Measurements from ENCODE around the gene SAMD4A. TPM values are rescaled to one million over a fixed set of nuclear protein-coding genes. Genes with fewer than 3 reads are reported as not detected.

Gene SAMD4A
- polyA plus RNA-seq, 3 donors: 3.2 to 8.6 (median 4.2) TPM

DNA sequence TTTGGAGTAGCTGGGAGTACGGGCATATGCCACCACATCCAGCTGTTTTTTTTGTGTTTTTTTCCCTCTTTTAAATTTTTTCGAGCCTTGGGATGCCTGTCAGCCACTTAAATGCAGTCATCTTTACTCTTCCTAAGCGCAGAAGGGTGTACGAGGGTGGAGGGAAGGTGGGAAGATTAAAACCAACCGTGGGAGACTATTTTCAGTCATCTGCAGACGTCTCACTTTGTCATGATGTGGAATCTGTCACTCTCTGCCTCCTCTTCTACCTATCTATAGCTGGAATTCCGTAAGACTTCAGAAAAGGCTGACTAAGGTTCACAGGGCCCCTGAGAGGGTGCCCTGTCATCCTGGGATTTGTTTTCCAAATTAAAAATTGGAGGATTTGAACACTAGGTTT lies 105.3 kb downstream of the SAMD4A start:
- Histone ChIP-seq H3K4me3 (replicated peaks in 1 of 3; ENCODE audit: low read depth in 2 of 3, low read length in 3 of 3) (no peak overlapping the region), H2AFZ (ENCODE audit: insufficient read depth, low read depth, low read length, poor library complexity, severe bottlenecking) (no peak overlapping the region), H3K9me3 (replicated peaks in 1 of 2; ENCODE audit: control insufficient read depth in 1 of 2, insufficient read depth in 1 of 2, low read length in 2 of 2) (no peaks in the 10 kb centered on the region), H3K79me2 (ENCODE audit: insufficient read depth, low read length) (no peaks in the 10 kb centered on the region), H4K20me1 (ENCODE audit: insufficient read depth, low read length) (no peaks in the 10 kb centered on the region), H3K27ac (ENCODE audit: low read depth in 1 of 2, low read length in 2 of 2) (no peak overlapping the region), H3K36me3 (replicated peaks in 1 of 2; ENCODE audit: control insufficient read depth in 1 of 2, insufficient read depth in 2 of 2, low read length in 2 of 2) (no peaks in the 10 kb centered on the region), H3K4me2 (replicated peaks; ENCODE audit: extremely low read depth, low read length, poor library complexity, severe bottlenecking) (no peak overlapping the region), H3K9ac (ENCODE audit: insufficient read depth, low read length, poor library complexity, severe bottlenecking) (no peak overlapping the region), H3K27me3 (ENCODE audit: control insufficient read depth in 2 of 2, insufficient read depth in 2 of 2, low read length in 2 of 2) (no peaks in the 10 kb centered on the region), H3K4me1 (ENCODE audit: control insufficient read depth in 1 of 2, insufficient read depth in 2 of 2, low read length in 2 of 2) (no peaks in the 10 kb centered on the region)
- no peak overlapping the region for H3K4me3 Mint-ChIP-seq
- peaks cover 2 to 4% (median 2%) of the 10 kb centered on the region in 3 donors for H3K27me3 Mint-ChIP-seq (ENCODE audit: low read depth in 3 of 3)
- H3K36me3 Mint-ChIP-seq: no peaks in the 10 kb centered on the region
- peaks cover 8% of the 10 kb centered on the region for H3K4me1 Mint-ChIP-seq
- DNase-seq: no peak
- H3K27ac Mint-ChIP-seq: no peak overlapping the region
- intact Hi-C loops (cut with micrococcal nuclease): no loop called here
- 100% methylated on average over 1 of the region's 7 CpGs for WGBS (ENCODE audit: insufficient coverage)
- no peaks in the 10 kb centered on the region for H3K9me3 Mint-ChIP-seq
- no peak for TF ChIP-seq CTCF (IDR thresholded peaks at IDR 0.05)

GRCh38 chr14:54672688-54673087 lies 105.8 kb downstream of the SAMD4A start:
- WGBS (ENCODE audit: insufficient coverage): 96% methylated on average over 5 of the region's 5 CpGs
- Histone ChIP-seq H3K79me2 (ENCODE audit: insufficient read depth, low read length) (no peaks in the 10 kb centered on the region), H3K27me3 (ENCODE audit: control insufficient read depth in 2 of 2, insufficient read depth in 2 of 2, low read length in 2 of 2) (no peaks in the 10 kb centered on the region), H3K27ac (ENCODE audit: low read depth in 1 of 2, low read length in 2 of 2) (no peak overlapping the region), H2AFZ (ENCODE audit: insufficient read depth, low read depth, low read length, poor library complexity, severe bottlenecking) (no peak overlapping the region), H3K9ac (ENCODE audit: insufficient read depth, low read length, poor library complexity, severe bottlenecking) (no peak overlapping the region), H3K4me3 (replicated peaks in 1 of 3; ENCODE audit: low read depth in 2 of 3, low read length in 3 of 3) (no peak overlapping the region), H3K4me1 (ENCODE audit: control insufficient read depth in 1 of 2, insufficient read depth in 2 of 2, low read length in 2 of 2) (no peaks in the 10 kb centered on the region), H3K9me3 (replicated peaks in 1 of 2; ENCODE audit: control insufficient read depth in 1 of 2, insufficient read depth in 1 of 2, low read length in 2 of 2) (no peaks in the 10 kb centered on the region), H3K36me3 (replicated peaks in 1 of 2; ENCODE audit: control insufficient read depth in 1 of 2, insufficient read depth in 2 of 2, low read length in 2 of 2) (no peaks in the 10 kb centered on the region), H3K4me2 (replicated peaks; ENCODE audit: extremely low read depth, low read length, poor library complexity, severe bottlenecking) (no peak overlapping the region), H4K20me1 (ENCODE audit: insufficient read depth, low read length) (no peaks in the 10 kb centered on the region)
- no peak overlapping the region for H3K27ac Mint-ChIP-seq
- peaks cover 2 to 4% (median 2%) of the 10 kb centered on the region in 3 donors for H3K27me3 Mint-ChIP-seq (ENCODE audit: low read depth in 3 of 3)
- intact Hi-C loops (cut with micrococcal nuclease): no loop called here
- H3K36me3 Mint-ChIP-seq: no peaks in the 10 kb centered on the region
- no peak overlapping the region for H3K4me3 Mint-ChIP-seq
- no peak for DNase-seq
- H3K9me3 Mint-ChIP-seq: no peaks in the 10 kb centered on the region
- peaks cover 8% of the 10 kb centered on the region for H3K4me1 Mint-ChIP-seq
- no peak for TF ChIP-seq CTCF (IDR thresholded peaks at IDR 0.05)
